Kidney (tissue), 14 donors: ENCODE results near the gene FBXO4. TPM values are rescaled to one million over a fixed set of nuclear protein-coding genes. Genes with fewer than 3 reads are reported as not detected.

Source experiments
- DNase-seq, 5 donors: peaks; one replicate each; pipeline ENCODE4 v3.0.0-alpha.2; 2013 to 2020
- FAIRE-seq: peaks from 2 replicates; lab custom pipeline; 2012; peaks lifted over from hg19 to GRCh38; lab: Jason Lieb, UNC
- H3K27ac ChIP-seq, 2 donors: one replicate each; pipeline ENCODE4 v1.7.0; 2013; ENCODE audit warnings: low read depth in 2 of 2, low read length in 2 of 2, inconsistent platforms in 1 of 2
- H3K27me3 ChIP-seq: one replicate; pipeline ENCODE4 v1.7.1; 2013; ENCODE audit warnings: low read length, inconsistent platforms; ENCODE audit not compliant: control insufficient read depth, insufficient read depth
- H3K36me3 ChIP-seq, 3 donors: one replicate each; pipeline versions ENCODE4 v1.7.0 to v1.7.1; 2013; ENCODE audit warnings: low read length in 3 of 3, control low read depth in 1 of 3, inconsistent platforms in 1 of 3; ENCODE audit not compliant: insufficient read depth in 3 of 3, control insufficient read depth in 2 of 3
- H3K4me1 ChIP-seq, 3 donors: one replicate each; pipeline versions ENCODE4 v1.7.0 to v1.7.1; 2013; ENCODE audit warnings: low read length in 3 of 3, inconsistent platforms in 1 of 3, low read depth in 1 of 3; ENCODE audit not compliant: control insufficient read depth in 2 of 3, insufficient read depth in 2 of 3
- H3K4me3 ChIP-seq, 3 donors: one replicate each; pipeline versions ENCODE4 v1.7.0 to v1.8.1; 2013; ENCODE audit warnings: low read length in 3 of 3, control low read depth in 1 of 3, inconsistent platforms in 1 of 3
- H3K9ac ChIP-seq, 3 donors: one replicate each; pipeline versions ENCODE4 v1.7.0 to v1.7.1; 2013; ENCODE audit warnings: low read length in 3 of 3, control low read depth in 1 of 3, inconsistent platforms in 1 of 3
- H3K9me3 ChIP-seq, 3 donors: one replicate each; pipeline versions ENCODE4 v1.7.0 to v1.7.1; 2013; ENCODE audit warnings: low read length in 3 of 3, control low read depth in 1 of 3, inconsistent platforms in 1 of 3; ENCODE audit not compliant: control insufficient read depth in 2 of 3, insufficient read depth in 1 of 3
- CTCF ChIP-seq: IDR thresholded peaks from 3 replicates; pipeline ENCODE4 v1.5.1; 2012; ENCODE audit warnings: mild to moderate bottlenecking, moderate library complexity, borderline replicate concordance; ENCODE audit not compliant: insufficient read depth; ENCODE audit errors: extremely low read depth
- intact Hi-C: fragments of 100-400 bp; cut with DNase I; formaldehyde crosslinking; loops from one replicate; pipeline ENCODE4 v1.11.1; 2022
- polyA plus RNA-seq: library from polyadenylated mRNA; stranded (reverse); fragments of 350-450 nt; fragmentation: Illumina TruSeq; extraction: RNeasy Lipid Tissue Mini Kit (QIAGEN cat#74804); gene quantifications from one replicate; pipeline ENCODE4 v1.2.3, GENCODE V29; 2014; ENCODE audit warnings: low read depth, low replicate concordance; ENCODE audit not compliant: insufficient read depth
- total RNA-seq: library from RNA; stranded (reverse); fragmentation: NEBNext Ultra II Directional; extraction: Animal tissue kit (Norgen Biotek cat#: 25700); gene quantifications from one replicate; pipeline ENCODE4 v1.2.1, GENCODE V29; 2021
- donor health status: control.
- donor health status: control.
- donor health status: control.
- donor health status: control.
- donor health status: control.
- donor health status: DM: yes; HTN: yes; CAD: no.
- donor health status: Normal renal cell carcinoma (clear cell type).

The FBXO4 gene
- total and polyA plus RNA-seq, 2 donors from 2014 or later = 7.8 to 12.8 TPM

GRCh38 chr5:41883243-41883642 lies 41.8 kb upstream of the FBXO4 start:
- TF ChIP-seq CTCF = no peak
- Histone ChIP-seq H3K4me1 (peaks cover 0 to 2% (median 0%) of the 10 kb centered on the region in 3 donors), H3K36me3 (no peaks in the 10 kb centered on the region), H3K27me3 (no peaks in the 10 kb centered on the region), H3K9me3 (no peaks in the 10 kb centered on the region), H3K9ac (no peak overlapping the region), H3K4me3 (no peak overlapping the region), H3K27ac (no peak overlapping the region)
- FAIRE-seq (no peak), DNase-seq (peak in 1 of 5 donors; percentile 29)
- intact Hi-C loops = no loop called here

GRCh38 chr5:41883936-41884335 lies 41.1 kb upstream of the FBXO4 start:
- Histone ChIP-seq H3K27ac (no peak overlapping the region), H3K9me3 (no peaks in the 10 kb centered on the region), H3K36me3 (no peaks in the 10 kb centered on the region), H3K27me3 (no peaks in the 10 kb centered on the region), H3K4me1 (peaks cover 0 to 1% (median 0%) of the 10 kb centered on the region in 3 donors), H3K4me3 (no peak overlapping the region), H3K9ac (no peak overlapping the region)
- intact Hi-C loops = no loop called here
- DNase-seq (no peak), FAIRE-seq (no peak)
- TF ChIP-seq CTCF = no peak

GRCh38 chr5:41885286-41885685 lies 39.8 kb upstream of the FBXO4 start:
- no peaks in the 10 kb centered on the region for H3K27me3 ChIP-seq
- intact Hi-C loops = no loop called here
- no peaks in the 10 kb centered on the region for H3K9me3 ChIP-seq
- no peak overlapping the region for H3K9ac ChIP-seq
- DNase-seq = no peak
- TF ChIP-seq CTCF = no peak
- no peak overlapping the region for H3K27ac ChIP-seq
- H3K4me3 ChIP-seq = no peak overlapping the region
- no peak for FAIRE-seq
- H3K4me1 ChIP-seq = no peaks in the 10 kb centered on the region
- H3K36me3 ChIP-seq = no peaks in the 10 kb centered on the region
